Heart left ventricle (tissue), 16 donors: ENCODE data around the gene GFY. TPM values are rescaled to one million over a fixed set of nuclear protein-coding genes. Genes with fewer than 3 reads are reported as not detected.
"Not testable (repeated sequence)": the region's sequence is repeated elsewhere in the genome, so short reads cannot be mapped to it uniquely, and the experiment has no call there.

Experiments used
- ATAC-seq, 4 donors: fragments of 200-7000 bp; cut with Tn5 transposase; one replicate each; pipeline ENCODE4 v1.9.1; 2020 to 2022; ENCODE audit warnings: moderate library complexity in 4 of 4, mild to moderate bottlenecking in 3 of 4, moderate number of reproducible peaks in 1 of 4
- DNase-seq, 5 donors: peaks; one replicate each; pipeline ENCODE4 v3.0.0-alpha.2; 2020
- H3K27ac ChIP-seq, 12 donors: fragments of 200-600 bp; sonication (generic) in 4 of 12; one replicate each; pipeline versions ENCODE4 v1.5.0 to v1.8.0; 2016 to 2022; ENCODE audit warnings: mild to moderate bottlenecking in 2 of 12
- H3K27me3 ChIP-seq, 9 donors: fragments of 200-600 bp; sonication (generic) in 2 of 9; one replicate each; pipeline versions ENCODE4 v1.5.1 to v1.8.0; 2016 to 2022; ENCODE audit warnings: mild to moderate bottlenecking in 3 of 9
- H3K36me3 ChIP-seq, 9 donors: fragments of 200-600 bp; sonication (generic) in 2 of 9; one replicate each; pipeline versions ENCODE4 v1.5.0 to v1.8.0; 2018 to 2022; ENCODE audit warnings: mild to moderate bottlenecking in 2 of 9
- H3K4me1 ChIP-seq, 12 donors: fragments of 200-600 bp; sonication (generic) in 4 of 12; one replicate each; pipeline versions ENCODE4 v1.5.0 to v1.8.0; 2016 to 2022; ENCODE audit warnings: mild to moderate bottlenecking in 3 of 12
- H3K4me3 ChIP-seq, 12 donors: fragments of 200-600 bp; sonication (generic) in 4 of 12; one replicate each; pipeline versions ENCODE4 v1.5.0 to v1.8.0; 2017 to 2022; ENCODE audit warnings: mild to moderate bottlenecking in 9 of 12, moderate library complexity in 4 of 12
- H3K9me3 ChIP-seq, 12 donors: fragments of 200-600 bp; sonication (generic) in 4 of 12; one replicate each; pipeline versions ENCODE4 v1.5.0 to v1.8.0; 2016 to 2022; ENCODE audit warnings: mild to moderate bottlenecking in 1 of 12
- POLR2A ChIP-seq, 2 donors: fragments of 450-650 bp; IDR thresholded peaks; one replicate each; pipeline ENCODE4 v1.6.1; 2017; ENCODE audit warnings: antibody characterized with exemption in 2 of 2, mild to moderate bottlenecking in 2 of 2, moderate library complexity in 2 of 2
- WGBS, 4 donors: extraction: QIAGEN DNeasy Blood & Tissue Kit in 2 of 4; methylation state at CpG; one replicate each; pipeline versions ENCODE4 v1.1.5 to v1.1.7; 2013 to 2018; 5-methylcytosine and 5-hydroxymethylcytosine counted together
- intact Hi-C, 10 donors: fragments of 100-400 bp; cut with DNase I; formaldehyde crosslinking; loops; one replicate each; pipeline versions ENCODE4 v1.11.1 to v1.14.2; 2022
- polyA plus RNA-seq, 2 donors: library from polyadenylated mRNA; stranded (reverse); fragments of 200-250 nt; gene quantifications; one replicate each; pipeline ENCODE4 v1.2.3, GENCODE V29; 2013
- total RNA-seq, 9 donors: library from RNA; depleted of rRNA in 2 of 9; stranded (reverse); fragments of >200 nt in 2 of 9; fragmentation: NEBNext Ultra II Directional in 3 of 9; extraction: Animal tissue kit (Norgen Biotek cat#: 25700) in 3 of 9; gene quantifications; one replicate each; pipeline versions ENCODE4 v1.1.0 to v1.2.4, GENCODE V29; 2016 to 2023
- TF ChIP-seq, protein P1 (sequence below), 12 donors: fragments of 200-600 bp; sonication (generic) in 4 of 12; IDR thresholded peaks; one replicate each; pipeline versions ENCODE4 v1.5.0 to v1.8.0; 2018 to 2022; ENCODE audit warnings: antibody characterized with exemption in 12 of 12, mild to moderate bottlenecking in 5 of 12
- donor health status: ischemic (EF 13 %, LVEDD 7.1; RV severe dilation, severe dysfunction).
- donor health status: healthy with polysubstance abuse.
- donor health status: DM: no; HTN: yes; CAD: no.
- donor health status: DM: no; HTN: no; CAD: no.
- donor health status: ischemic (EF 25% LVEDD 6.9; RV normal size, moderate dysfunction).
- donor health status: ischemic (EF 25% LVEDD 5.7; RV mildly dilated, moderate dysfunction).
- donor health status: healthy.
- donor health status: DM: yes; HTN: yes; CAD: no.
- donor health status: ischemic (EF 35%, LVEDD 5.7; RV mildly dilated, moderate dysfunction).
- donor health status: nonischemic (EF 11% LVEDD 7.7; RV severe dilation, severe dysfunction).
- donor health status: DM: yes; HTN: yes; CAD: no.
- donor health status: PGD.
- donor health status: ischemic (EF 29% LVEDD 5.4; RV normal size, mild dysfunction).
- donor health status: nonischemic (EF 23%, LVEDD 6.1; RV moderate dilation, normal function).

GFY gene
- total and polyA plus RNA-seq, 11 donors = 0.12 TPM; not detected in 10

DNA sequence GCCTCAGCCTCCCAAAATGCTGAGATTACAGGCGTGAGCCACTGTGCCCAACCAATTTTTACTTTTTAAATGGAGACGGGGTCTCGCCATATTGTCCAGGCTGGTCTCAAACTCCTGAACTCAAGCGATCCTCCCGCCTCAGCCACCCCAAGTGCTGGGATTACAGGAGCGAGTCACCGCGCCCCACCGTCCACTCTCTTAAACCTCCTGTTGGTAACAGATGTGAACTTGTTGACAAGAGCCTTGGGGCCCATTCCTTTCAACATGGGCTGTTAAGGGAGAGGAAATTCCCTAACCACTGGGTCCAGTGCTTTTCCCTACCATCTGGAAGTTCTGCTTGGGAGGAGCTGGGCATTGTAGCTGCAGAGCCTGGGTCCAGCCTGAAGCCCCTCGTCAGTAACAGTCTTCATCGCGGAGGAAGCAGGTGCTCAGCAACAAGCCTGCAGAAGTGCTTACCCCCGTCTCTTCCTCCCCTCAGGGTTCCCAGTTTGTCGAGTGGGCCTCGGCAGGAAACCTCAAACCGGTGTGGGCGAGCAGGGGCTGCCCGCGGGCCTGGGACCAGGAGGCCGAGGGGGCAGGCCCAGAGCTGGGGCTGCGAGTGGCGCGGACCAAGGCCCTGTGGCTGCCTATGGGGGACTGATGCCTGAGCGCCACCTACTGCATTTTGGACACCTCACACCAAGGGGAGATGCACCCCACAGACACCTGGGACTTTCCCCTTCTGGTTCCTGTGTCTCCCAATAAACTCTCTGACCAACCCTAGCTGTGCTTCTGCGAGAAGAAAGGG lies 44.8 kb downstream of the GFY start:
- 83 to 95% (median 91%) methylated on average over 14 to 25 of the region's 25 CpGs for WGBS, 4 donors
- peaks cover 0 to 21% (median 6%) of the 10 kb centered on the region in 9 donors for H3K36me3 ChIP-seq
- peak overlapping the region in 11 of 12 donors; percentile 59 to 85 (median 74) for H3K27ac ChIP-seq
- H3K4me3 ChIP-seq = peak overlapping the region in 1 of 12 donors; percentile 5
- DNase-seq (peak in 1 of 5 donors; percentile 77), ATAC-seq (no peak)
- intact Hi-C loops = loop anchor here in 1 of 10 donors (2.0 kb wide), 1 partner anchor 17 kb away; the partner anchor contains the start of gene ALDH16A1
- H3K27me3 ChIP-seq = peaks cover 0 to 6% (median 0%) of the 10 kb centered on the region in 9 donors
- peaks cover 0 to 46% (median 19%) of the 10 kb centered on the region in 12 donors for H3K4me1 ChIP-seq
- TF ChIP-seq, protein P1, sequence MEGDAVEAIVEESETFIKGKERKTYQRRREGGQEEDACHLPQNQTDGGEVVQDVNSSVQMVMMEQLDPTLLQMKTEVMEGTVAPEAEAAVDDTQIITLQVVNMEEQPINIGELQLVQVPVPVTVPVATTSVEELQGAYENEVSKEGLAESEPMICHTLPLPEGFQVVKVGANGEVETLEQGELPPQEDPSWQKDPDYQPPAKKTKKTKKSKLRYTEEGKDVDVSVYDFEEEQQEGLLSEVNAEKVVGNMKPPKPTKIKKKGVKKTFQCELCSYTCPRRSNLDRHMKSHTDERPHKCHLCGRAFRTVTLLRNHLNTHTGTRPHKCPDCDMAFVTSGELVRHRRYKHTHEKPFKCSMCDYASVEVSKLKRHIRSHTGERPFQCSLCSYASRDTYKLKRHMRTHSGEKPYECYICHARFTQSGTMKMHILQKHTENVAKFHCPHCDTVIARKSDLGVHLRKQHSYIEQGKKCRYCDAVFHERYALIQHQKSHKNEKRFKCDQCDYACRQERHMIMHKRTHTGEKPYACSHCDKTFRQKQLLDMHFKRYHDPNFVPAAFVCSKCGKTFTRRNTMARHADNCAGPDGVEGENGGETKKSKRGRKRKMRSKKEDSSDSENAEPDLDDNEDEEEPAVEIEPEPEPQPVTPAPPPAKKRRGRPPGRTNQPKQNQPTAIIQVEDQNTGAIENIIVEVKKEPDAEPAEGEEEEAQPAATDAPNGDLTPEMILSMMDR (IDR thresholded peaks at IDR 0.05) = peak in 2 of 12 donors; percentile 4 to 17
- no peak for TF ChIP-seq POLR2A (IDR thresholded peaks at IDR 0.05)
- H3K9me3 ChIP-seq = no peaks in the 10 kb centered on the region

DNA sequence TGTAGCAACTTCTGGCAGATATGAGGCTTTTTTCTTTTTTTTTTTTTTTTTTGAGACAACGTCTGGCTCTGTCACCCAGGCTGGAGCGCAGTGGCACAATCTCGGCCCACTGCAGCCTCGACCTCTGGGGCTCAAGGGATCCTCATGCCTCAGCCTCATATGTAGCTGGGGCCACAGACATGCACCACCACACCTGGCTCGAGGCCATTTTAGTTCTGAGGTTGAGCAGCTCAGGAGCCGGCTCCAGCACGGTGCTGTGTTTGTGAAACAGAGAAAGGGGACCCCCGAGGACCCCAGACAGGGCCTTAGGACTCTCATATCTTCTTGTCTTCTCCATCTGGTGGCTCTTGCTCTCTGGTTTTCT lies 45.4 kb downstream of the GFY start:
- intact Hi-C loops = no loop called here
- Histone ChIP-seq H3K36me3 (peaks cover 0 to 17% (median 6%) of the 10 kb centered on the region in 9 donors), H3K27ac (peak overlapping the region in 4 of 12 donors; percentile 64 to 81 (median 76)), H3K27me3 (peaks cover 0 to 6% (median 0%) of the 10 kb centered on the region in 9 donors), H3K9me3 (no peaks in the 10 kb centered on the region), H3K4me3 (no peak overlapping the region), H3K4me1 (peaks cover 0 to 48% (median 19%) of the 10 kb centered on the region in 12 donors)
- DNase-seq (no peak), ATAC-seq (no peak)
- 80 to 85% (median 82%) methylated on average over 8 of the region's 8 CpGs for WGBS, 4 donors
- no peak for TF ChIP-seq POLR2A (IDR thresholded peaks at IDR 0.05)
- TF ChIP-seq, protein P1 (IDR thresholded peaks at IDR 0.05) = no peak

DNA sequence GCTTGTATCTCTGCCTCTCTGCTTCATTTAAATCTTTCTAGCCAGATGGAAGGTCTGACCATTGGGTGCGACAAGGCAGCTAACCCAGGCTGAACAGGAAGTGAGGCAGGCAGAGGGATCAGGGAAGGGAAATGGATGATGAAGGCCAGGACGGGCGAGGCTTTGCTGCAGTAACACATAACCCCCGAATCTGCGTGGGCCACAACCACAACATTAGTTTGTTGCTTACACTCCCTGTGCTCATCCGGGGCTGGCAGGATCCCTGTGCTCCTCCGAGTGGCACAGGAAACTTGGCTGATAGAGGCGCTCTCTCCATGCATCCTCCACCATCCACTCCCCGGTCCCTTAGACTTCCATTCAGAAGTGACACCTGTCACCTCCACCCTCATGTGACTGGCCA lies 47.7 kb downstream of the GFY start:
- intact Hi-C loops = no loop called here
- peak in 1 of 5 donors; percentile 23 for DNase-seq

DNA sequence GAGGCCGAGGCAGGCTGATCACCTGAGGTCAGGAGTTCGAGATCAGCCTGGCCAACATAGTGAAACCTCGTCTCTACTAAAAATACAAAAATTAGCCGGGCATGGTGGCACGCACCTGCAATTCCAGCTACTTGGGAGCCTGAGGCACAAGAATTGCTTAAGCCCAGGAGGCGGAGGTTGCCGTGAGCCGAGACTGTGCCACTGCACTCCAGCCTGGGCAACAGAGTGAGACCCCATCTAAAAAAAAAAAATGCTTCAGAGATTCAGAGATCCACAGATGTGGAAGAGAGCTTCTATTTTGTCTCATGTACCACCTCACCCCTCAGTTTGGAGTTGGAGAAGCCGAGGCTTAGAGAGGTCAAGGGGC lies 48.3 kb downstream of the GFY start:
- Histone ChIP-seq H3K4me1 (peaks cover 0 to 58% (median 17%) of the 10 kb centered on the region in 12 donors), H3K27ac (peak overlapping the region in 11 of 12 donors; percentile 76 to 96 (median 90)), H3K4me3 (peak overlapping the region in 10 of 12 donors; percentile 56 to 93 (median 68))
- H3K9me3 ChIP-seq, DNase-seq, H3K36me3 ChIP-seq, ATAC-seq, H3K27me3 ChIP-seq, intact Hi-C loops: not testable (repeated sequence)
- WGBS, 4 donors = 74 to 78% (median 75%) methylated on average over 9 of the region's 9 CpGs

More for the DNA sequence above, 47.7 kb downstream of the GFY start:
- Histone ChIP-seq H3K4me1 (peaks cover 0 to 60% (median 19%) of the 10 kb centered on the region in 12 donors), H3K9me3 (no peaks in the 10 kb centered on the region), H3K36me3 (peaks cover 0 to 8% (median 0%) of the 10 kb centered on the region in 9 donors), H3K27ac (peak overlapping the region in 7 of 12 donors; percentile 83 to 93 (median 90)), H3K27me3 (peaks cover 0 to 6% (median 0%) of the 10 kb centered on the region in 9 donors), H3K4me3 (no peak overlapping the region)
- no peak for TF ChIP-seq POLR2A (IDR thresholded peaks at IDR 0.05)
- TF ChIP-seq, protein P1 (IDR thresholded peaks at IDR 0.05) = no peak
- ATAC-seq = no peak
- 64 to 77% (median 70%) methylated on average over 9 of the region's 9 CpGs for WGBS, 4 donors
